Mononuclear cell (primary cell): ENCODE results near the gene PRSS27. TPM values are rescaled to one million over a fixed set of nuclear protein-coding genes. Genes with fewer than 3 reads are reported as not detected.
A peak's percentile ranks its signal among the peaks of the same experiment; 100 is the strongest.

Source experiments
- H3K27me3 ChIP-seq: 2 replicates; pipeline ENCODE4 v1.6.0; 2011; ENCODE audit warnings: low read length, control low read depth; ENCODE audit not compliant: insufficient read depth
- H3K4me1 ChIP-seq: 2 replicates; pipeline ENCODE4 v1.5.1; 2011; ENCODE audit warnings: mild to moderate bottlenecking, low read length, control low read depth; ENCODE audit not compliant: insufficient read depth
- H3K4me3 ChIP-seq: 2 replicates; pipeline ENCODE4 v1.5.1; 2011; ENCODE audit warnings: mild to moderate bottlenecking, low read length, moderate library complexity
- H3K9me3 ChIP-seq: 2 replicates; pipeline ENCODE4 v1.5.1; 2011; ENCODE audit warnings: low read depth, mild to moderate bottlenecking, control low read depth, low read length
- total RNA-seq: library from RNA; depleted of rRNA; stranded (reverse); fragments of >200 nt; gene quantifications from one replicate; pipeline ENCODE4 v1.2.3, GENCODE V29; 2012

The PRSS27 gene
- total RNA-seq, 1 donor: 0.10 TPM

DNA sequence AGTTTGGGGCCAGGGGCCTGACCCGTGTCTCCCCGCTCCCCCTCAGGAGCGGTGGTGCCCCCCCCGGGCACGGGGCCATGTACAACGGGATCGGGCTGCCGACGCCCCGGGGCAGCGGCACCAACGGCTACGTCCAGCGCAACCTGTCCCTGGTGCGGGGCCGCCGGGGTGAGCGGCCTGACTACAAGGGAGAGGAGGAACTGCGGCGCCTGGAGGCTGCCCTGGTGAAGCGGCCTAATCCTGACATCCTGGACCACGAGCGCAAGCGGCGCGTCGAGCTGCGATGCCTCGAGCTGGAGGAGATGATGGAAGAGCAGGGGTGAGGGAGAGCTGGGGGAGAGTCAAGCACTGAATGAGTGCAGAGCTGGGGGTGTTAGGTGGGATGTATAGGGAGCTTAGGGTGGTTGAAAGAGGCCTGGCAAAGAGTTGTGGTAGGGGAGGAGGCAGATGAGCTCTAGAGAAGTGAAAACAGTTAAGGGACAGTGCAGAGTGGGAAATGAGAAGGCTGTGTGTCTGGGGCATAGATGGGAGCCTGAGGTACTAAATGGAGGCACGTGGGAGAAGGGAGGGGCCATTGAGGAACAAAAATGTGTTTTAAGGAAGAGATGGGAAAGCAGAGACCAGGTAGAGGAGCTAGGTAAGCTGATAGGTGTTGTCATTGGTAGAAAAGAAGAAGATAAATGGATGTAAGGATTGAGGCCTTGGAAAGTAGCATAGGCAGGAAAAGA, 36.4 kb upstream of the PRSS27 start:
- H3K9me3 ChIP-seq: no peaks in the 10 kb centered on the region
- H3K4me1 ChIP-seq: peaks cover 41% of the 10 kb centered on the region
- H3K4me3 ChIP-seq: no peak overlapping the region
- no peaks in the 10 kb centered on the region for H3K27me3 ChIP-seq

DNA sequence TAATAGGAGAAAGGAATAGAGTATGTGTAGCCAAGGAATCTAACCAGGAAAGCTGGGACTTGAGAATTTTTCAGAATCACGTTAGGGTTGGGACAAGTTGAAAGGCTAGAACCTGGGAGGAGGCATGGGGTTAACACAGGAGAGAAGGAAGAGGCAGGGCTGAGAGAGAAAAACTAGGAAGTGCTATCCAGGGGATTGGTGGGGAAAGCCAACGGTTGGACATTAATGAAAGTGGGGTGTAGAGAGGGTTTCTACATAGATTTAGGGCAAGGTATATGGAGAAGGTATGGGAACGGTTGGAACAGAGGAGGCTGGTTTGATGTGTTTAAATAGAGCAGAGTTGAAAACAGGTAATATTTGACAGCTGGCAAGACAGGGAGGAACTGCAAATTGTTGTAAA, 35.1 kb upstream of the PRSS27 start:
- Histone ChIP-seq H3K4me3 (no peak overlapping the region), H3K4me1 (peaks cover 47% of the 10 kb centered on the region), H3K27me3 (no peaks in the 10 kb centered on the region), H3K9me3 (no peaks in the 10 kb centered on the region)

DNA sequence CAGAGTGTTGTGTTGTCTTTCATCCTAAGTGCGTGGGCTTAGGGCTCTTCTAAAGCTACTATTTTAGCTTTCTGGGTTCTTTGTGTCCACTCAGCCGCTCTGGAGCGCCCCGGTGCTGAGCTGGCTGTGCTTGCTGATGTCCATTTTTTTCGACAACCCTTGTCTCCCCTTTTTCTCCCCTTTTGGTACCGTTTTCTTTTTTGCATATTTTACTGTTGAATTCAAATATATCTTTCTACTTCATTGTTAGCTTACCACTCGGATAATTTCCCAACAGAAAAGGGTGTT, 33.7 kb upstream of the PRSS27 start:
- Histone ChIP-seq H3K4me3 (peak overlapping the region; percentile 76), H3K4me1 (peaks cover 47% of the 10 kb centered on the region), H3K9me3 (no peaks in the 10 kb centered on the region), H3K27me3 (no peaks in the 10 kb centered on the region)

DNA sequence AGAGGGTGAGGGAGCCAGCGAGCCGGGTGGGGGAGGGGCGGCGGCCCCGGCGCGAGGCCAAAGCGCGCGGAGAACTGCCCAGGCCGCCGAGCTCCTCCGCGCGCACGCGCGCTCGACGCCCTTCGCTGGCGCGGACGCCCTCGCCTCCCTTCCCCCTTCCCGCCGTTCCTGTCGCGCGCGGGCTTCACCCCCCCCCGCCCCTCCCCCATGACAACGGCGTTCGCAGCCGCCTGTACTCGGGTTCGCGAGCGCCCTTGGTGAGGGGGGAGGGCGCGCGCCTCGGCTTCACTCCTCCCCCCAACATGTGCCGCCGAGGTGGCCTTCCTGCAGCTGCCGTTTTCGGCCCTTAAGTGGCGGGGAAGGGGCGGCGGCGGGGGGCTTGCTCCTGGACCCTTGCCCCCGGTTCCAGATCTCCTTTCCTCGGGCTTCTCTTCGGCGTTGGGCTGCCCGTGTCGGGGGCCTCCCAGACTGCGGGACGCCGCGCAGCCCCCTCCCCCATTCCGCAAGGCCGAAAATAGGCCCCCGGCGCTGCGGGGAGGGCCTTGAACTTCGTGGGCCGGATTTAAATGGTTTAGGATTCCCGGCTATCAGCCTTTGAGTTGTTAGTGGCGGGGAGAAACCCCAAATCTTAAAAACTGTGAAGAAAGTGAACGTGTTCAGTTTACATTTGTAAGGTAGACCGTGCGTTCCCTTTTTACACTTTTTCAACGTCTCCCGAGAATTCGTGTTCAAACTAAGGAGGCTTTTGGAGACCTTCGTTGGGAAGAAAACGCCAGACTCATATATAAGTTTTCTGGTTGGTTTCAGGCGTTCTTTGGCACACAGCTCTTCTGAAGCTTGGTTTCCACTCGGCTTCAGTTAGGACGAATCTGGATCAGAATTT, 33.1 kb upstream of the PRSS27 start:
- no peaks in the 10 kb centered on the region for H3K9me3 ChIP-seq
- H3K27me3 ChIP-seq: no peaks in the 10 kb centered on the region
- peak overlapping the region; percentile 76 for H3K4me3 ChIP-seq
- peaks cover 47% of the 10 kb centered on the region for H3K4me1 ChIP-seq

DNA sequence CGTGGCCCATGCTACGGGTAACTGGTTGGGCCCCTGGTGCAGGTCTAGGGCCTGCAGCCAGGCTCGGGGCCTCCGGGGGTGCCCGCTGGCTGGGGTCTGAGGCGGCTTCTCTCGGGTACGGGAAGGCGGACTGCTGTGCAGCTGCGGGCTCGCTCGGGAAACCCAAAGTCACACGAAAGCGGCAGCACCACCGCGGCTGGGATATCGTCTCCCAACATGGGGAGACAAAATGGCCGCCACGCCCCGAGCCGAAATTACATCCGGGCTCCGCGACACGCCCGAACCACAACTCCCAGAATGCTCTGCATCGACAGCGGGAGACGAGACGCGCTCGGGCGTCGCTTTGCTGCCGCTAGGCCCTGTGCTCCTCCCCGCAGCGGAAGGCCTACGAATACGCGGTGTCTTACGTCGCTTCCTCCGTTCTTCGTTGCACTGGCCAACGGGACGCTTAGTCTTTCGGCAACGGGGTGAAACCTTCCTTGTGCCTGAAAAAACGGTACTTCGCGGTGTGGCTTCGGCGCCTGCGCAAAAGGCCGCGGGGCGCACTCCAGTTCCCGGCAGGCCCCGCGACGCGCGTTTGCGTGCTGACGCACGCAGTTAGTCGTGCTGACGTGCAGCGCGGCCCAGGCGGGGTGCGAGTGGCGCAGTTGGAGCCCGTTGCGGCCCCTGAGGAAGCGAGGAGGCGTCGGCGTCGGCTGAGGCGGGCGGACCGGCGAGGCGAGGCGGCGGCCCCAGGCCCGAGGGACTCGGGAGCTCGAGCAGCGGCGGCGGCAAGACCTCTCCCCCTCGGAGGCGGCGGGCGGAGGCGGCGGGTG, 32.2 kb upstream of the PRSS27 start, which contains the start of gene SRRM2:
Gene SRRM2, plus strand, starts transcription at position 604 of the 815 bp plus-strand sequence. CDS start 3,727 bp downstream, outside the sequence.
- Histone ChIP-seq H3K4me1 (peaks cover 47% of the 10 kb centered on the region), H3K4me3 (peak within 1 kb of the TSS; percentile 76), H3K9me3 (no peaks in the 10 kb centered on the region), H3K27me3 (no peaks in the 10 kb centered on the region)

DNA sequence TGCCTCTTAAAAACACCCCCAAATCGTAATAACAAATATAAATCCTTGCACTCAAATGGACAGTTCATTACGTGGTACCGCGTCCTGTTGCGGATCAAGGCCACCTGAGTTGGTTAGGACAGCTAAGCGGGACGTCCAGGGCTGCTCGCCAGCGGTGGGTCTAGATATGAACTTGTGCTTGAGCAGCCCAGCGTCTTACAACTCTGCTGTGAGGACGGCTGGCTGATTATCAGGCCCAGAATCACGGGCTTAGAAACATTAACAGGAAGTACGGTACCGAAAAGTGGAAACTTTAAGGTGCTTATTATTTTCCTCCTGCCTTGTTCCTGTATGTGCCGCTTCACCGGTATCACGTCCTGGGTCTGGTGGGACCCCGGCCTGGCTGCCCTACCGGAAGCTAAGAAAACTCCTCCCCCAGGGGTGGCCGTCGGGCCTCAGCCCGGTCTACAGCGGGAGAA, 31.6 kb upstream of the PRSS27 start:
- Histone ChIP-seq H3K9me3 (no peaks in the 10 kb centered on the region), H3K4me3 (peak overlapping the region; percentile 76), H3K27me3 (no peaks in the 10 kb centered on the region), H3K4me1 (peaks cover 47% of the 10 kb centered on the region)

DNA sequence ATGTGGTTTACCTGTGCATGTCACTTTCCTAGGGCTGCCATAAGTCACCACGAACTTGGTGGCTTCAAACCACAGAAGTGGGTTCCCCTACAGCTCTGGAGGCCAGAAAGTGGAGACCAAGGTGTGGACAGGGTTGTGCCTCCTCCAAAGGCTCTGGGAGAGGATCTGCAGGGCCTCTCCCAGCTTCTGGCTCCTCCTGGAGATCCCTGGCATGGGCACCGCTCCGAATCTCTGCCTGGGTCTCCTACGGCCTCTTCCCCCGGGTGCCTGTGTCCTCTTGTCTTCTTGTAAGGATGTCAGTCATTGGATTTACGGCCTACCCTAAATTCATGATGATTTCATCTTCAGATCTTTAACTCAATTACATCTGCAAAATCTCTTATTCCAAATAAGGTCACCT, 29.9 kb upstream of the PRSS27 start:
- H3K4me3 ChIP-seq: no peak overlapping the region
- H3K9me3 ChIP-seq: no peaks in the 10 kb centered on the region
- H3K4me1 ChIP-seq: peaks cover 31% of the 10 kb centered on the region
- no peaks in the 10 kb centered on the region for H3K27me3 ChIP-seq

DNA sequence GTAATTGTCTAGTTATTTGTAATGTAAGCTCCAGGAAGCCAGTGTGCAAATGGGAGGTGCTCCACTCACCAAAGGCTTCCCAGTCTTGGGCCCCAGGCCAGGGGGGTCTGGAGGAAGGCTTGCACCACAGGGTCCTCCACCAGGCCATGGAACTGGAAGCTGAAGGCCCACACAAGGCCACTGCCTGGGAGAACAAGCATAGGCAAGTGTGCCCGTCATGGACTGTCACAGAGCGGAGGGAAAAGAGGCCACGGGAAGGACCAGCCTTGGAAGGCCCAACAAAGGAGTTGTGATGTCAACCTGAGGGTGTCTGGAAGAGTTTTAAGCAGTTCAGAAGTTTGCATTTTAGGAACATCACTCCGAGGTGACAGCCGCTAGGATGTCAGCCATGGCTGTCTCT, 29.5 kb upstream of the PRSS27 start:
- Histone ChIP-seq H3K4me3 (no peak overlapping the region), H3K9me3 (no peaks in the 10 kb centered on the region), H3K4me1 (peaks cover 26% of the 10 kb centered on the region), H3K27me3 (no peaks in the 10 kb centered on the region)

DNA sequence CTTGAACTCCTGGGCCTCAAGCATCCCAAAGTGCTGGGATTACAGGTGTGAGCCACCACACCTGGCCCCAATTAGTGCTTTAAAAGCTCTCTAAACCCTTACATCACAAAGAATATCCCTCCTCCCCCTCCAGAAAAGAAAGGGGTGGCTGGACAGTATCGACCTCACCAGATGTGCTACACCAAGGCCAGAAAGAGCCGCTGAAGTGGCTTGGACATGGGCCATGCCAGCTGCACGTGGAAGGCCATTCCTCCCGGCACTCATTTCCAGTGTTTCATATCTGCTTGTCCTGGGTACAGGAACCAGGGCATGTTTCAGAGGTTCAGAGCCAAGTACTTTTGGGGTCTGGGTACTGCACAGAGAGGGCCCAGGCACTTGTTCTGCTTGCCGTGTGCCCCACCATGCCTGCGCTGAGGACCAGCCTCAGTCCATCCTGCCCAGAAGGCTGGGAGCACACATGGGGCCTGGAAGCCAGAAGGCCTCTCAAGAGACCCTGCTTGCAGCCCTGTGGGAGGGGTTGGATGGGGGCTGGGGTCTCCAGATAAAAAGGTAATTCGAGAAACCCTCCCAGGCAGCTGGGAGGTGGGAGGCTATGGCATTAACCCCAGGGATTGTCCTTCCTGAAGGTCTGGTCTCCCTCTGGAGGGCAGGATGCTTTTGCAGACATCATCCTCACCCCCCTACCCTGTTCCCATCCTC, 28.9 kb upstream of the PRSS27 start:
- peaks cover 20% of the 10 kb centered on the region for H3K4me1 ChIP-seq
- H3K27me3 ChIP-seq: no peaks in the 10 kb centered on the region
- no peak overlapping the region for H3K4me3 ChIP-seq
- no peaks in the 10 kb centered on the region for H3K9me3 ChIP-seq

DNA sequence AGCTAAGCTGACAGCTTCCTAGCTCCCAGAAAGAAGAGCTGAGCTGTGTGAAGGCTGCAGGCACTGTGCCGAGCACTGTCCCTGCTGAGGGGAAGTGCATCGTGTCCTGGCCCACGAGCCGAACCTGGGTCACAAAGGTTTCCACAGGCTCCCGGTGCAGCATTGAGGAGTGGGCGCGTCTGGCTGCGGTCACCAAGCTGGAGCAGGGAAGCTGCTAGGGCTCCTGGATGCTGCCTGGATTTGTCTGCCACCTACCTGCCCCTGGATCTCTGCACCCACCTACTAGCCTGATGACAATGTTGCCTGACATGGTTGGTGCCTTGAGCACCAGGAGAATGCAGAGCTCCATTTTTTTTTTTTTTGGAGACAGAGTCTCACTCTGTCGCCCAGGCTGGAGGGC, 25.9 kb upstream of the PRSS27 start:
- Histone ChIP-seq H3K9me3 (no peaks in the 10 kb centered on the region), H3K4me1 (peaks cover 1% of the 10 kb centered on the region), H3K4me3 (no peak overlapping the region), H3K27me3 (no peaks in the 10 kb centered on the region)

DNA sequence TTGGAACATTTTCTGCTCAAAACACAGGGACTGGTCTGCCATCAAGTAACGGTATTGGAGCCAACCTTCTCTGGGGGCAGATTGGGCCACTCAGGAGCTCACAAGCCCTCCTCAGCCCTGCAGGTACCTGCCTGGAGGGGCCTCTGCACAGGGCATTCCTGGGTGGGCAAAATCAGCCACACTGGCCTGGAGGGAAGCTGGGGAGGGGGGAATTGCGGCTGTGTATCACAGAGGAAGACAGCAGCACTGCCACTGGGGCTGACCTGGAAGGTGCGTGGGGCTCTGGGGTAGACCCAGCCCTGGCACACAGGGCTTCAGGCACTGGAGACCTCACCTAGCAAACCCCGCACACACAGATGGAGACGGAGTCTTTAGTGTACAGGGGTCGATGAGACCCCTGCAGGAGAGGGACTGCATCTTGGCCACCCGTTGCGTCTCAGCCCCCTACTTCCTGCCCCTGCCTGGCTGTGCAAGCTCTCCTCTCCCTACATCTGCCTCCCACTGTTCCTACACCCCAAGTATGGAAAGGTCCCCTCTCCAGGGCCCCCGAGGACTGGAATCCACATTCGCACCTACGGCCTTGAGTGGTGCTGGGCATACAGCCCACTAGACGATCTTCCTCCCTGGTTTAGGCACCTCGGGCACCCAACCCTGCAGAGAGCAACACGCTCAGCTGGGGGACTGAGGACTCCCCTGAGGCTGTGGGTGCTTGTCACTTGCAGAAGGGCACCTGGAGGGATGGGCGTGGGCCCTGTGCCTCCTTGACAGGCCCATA, 25.3 kb upstream of the PRSS27 start:
- H3K4me1 ChIP-seq: no peaks in the 10 kb centered on the region
- H3K4me3 ChIP-seq: no peak overlapping the region
- no peaks in the 10 kb centered on the region for H3K27me3 ChIP-seq
- no peaks in the 10 kb centered on the region for H3K9me3 ChIP-seq

DNA sequence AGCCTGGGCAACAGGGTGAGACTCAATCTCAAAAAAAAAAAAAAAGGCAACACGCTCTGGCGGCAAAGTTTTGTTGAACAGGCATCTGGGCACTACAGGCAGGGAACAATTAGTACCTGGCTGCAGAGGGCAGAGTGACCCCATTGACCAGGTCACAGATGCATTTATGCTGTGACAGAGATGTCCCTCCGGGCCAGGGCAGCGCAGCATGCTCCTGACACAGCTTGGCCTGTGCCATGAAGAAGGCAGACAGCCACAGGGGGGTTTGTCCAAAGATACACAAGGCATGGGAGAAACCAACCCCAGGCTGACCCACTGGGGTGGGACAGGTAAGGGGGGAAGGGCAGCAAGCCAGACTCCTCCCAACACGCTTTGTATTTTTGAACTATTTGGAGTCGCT, 24.7 kb upstream of the PRSS27 start:
- no peaks in the 10 kb centered on the region for H3K9me3 ChIP-seq
- no peak overlapping the region for H3K4me3 ChIP-seq
- no peaks in the 10 kb centered on the region for H3K27me3 ChIP-seq
- H3K4me1 ChIP-seq: no peaks in the 10 kb centered on the region

DNA sequence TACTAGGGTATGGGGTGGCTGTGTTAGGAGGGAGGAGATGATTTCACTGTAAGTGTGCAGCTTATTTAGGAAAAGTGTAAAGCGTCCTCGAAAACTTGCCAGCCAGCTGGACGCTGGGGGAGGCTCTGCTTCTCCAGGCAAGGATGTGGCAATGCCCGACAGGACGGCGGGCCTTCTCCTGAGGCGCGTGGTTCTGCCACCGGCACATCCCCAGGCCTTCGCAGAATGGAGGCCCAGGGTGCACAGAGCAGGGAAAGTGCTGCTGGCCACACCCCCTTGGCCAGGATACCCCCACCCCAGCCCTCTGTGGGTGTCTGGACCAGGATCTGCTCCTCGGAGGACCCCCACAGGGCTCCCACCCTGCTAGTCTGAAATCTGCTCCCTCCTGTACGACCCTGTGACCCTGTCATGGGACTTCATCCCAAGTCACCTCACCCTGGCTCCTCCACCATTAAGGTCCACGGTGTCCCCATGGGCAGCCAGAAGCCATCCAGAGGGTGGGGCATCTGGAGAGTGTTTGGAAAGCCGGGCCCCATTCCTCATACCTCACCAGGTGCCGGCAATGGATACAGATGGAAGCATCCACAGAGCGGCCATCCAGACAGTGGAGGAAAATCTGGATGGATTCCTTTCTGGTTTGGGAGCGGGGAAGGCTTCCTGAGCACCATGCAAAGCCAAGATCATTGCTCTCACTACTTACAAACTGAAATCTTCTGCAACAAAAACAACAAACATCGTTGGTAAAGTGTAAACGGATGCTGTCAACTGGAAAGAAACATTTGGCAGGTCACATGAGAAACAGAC, 23.2 kb upstream of the PRSS27 start:
- Histone ChIP-seq H3K4me3 (no peak overlapping the region), H3K27me3 (no peaks in the 10 kb centered on the region), H3K4me1 (no peaks in the 10 kb centered on the region), H3K9me3 (no peaks in the 10 kb centered on the region)
